ENCODE data around the gene MYOT. TPM values are rescaled to one million over a fixed set of nuclear protein-coding genes. Genes with fewer than 3 reads are reported as not detected.

MYOT gene
- total RNA-seq, 1 experiment from 2014 or later: not detected

- H3K4me3 ChIP-seq (ENCODE audit: low read depth, low read length, poor library complexity, severe bottlenecking): no peak overlapping the region
Measured at GRCh38 chr5:137856201-137856600, 11.5 kb upstream of the MYOT start.

GRCh38 chr5:137856916-137857862, 10.5 kb upstream of the MYOT start:
- H3K4me1 ChIP-seq (ENCODE audit: insufficient read depth, low read length, poor library complexity, severe bottlenecking): no peaks in the 10 kb centered on the region
- BruUV-seq (replicated peaks): no TSS peak
- DNase-seq (ENCODE audit: low spot score): no peak
- no peaks in the 10 kb centered on the region for H3K36me3 ChIP-seq (ENCODE audit: insufficient read depth, low read length, poor library complexity, severe bottlenecking)
- H3K9me3 ChIP-seq (ENCODE audit: low read depth, low read length, poor library complexity, severe bottlenecking): no peaks in the 10 kb centered on the region
- peaks cover 4% of the 10 kb centered on the region for H3K27me3 ChIP-seq (replicated peaks; ENCODE audit: insufficient read depth, low read depth, low read length, poor library complexity)
- ChIA-PET CTCF (no interaction called here), POLR2A (ENCODE audit: low non-redundant PET) (interaction anchor here (0.6 kb wide), 1 partner anchor 356 kb away, joined by 3 read pairs; no protein-coding TSS in a partner anchor)
- intact Hi-C loops (cut with micrococcal nuclease; ENCODE audit: unreplicated experiment): no loop called here
- H3K27ac ChIP-seq (ENCODE audit: low read depth, low read length, poor library complexity, severe bottlenecking): no peak overlapping the region
- no peak overlapping the region for H3K4me3 ChIP-seq (ENCODE audit: low read depth, low read length, poor library complexity, severe bottlenecking)
- TF ChIP-seq CTCF (conservative IDR thresholded peaks at IDR 0.05; ENCODE audit: low read depth, low read length): no peak
- no peak for TF ChIP-seq EZH2 (IDR thresholded peaks at IDR 0.05; ENCODE audit: borderline replicate concordance, low read depth, low read length, poor library complexity, severe bottlenecking)

More at GRCh38 chr5:137856201-137856600, 11.5 kb upstream of the MYOT start:
- BruUV-seq (replicated peaks): no TSS peak
- intact Hi-C loops (cut with micrococcal nuclease; ENCODE audit: unreplicated experiment): no loop called here
- Histone ChIP-seq H3K27ac (ENCODE audit: low read depth, low read length, poor library complexity, severe bottlenecking) (no peak overlapping the region), H3K27me3 (replicated peaks; ENCODE audit: insufficient read depth, low read depth, low read length, poor library complexity) (peaks cover 4% of the 10 kb centered on the region), H3K36me3 (ENCODE audit: insufficient read depth, low read length, poor library complexity, severe bottlenecking) (no peaks in the 10 kb centered on the region), H3K4me1 (ENCODE audit: insufficient read depth, low read length, poor library complexity, severe bottlenecking) (no peaks in the 10 kb centered on the region), H3K9me3 (ENCODE audit: low read depth, low read length, poor library complexity, severe bottlenecking) (no peaks in the 10 kb centered on the region)
- ChIA-PET CTCF (no interaction called here), POLR2A (ENCODE audit: low non-redundant PET) (no interaction called here)
- TF ChIP-seq EZH2 (IDR thresholded peaks at IDR 0.05; ENCODE audit: borderline replicate concordance, low read depth, low read length, poor library complexity, severe bottlenecking): no peak
- TF ChIP-seq CTCF (conservative IDR thresholded peaks at IDR 0.05; ENCODE audit: low read depth, low read length): no peak
- DNase-seq (ENCODE audit: low spot score): no peak

- Histone ChIP-seq H3K27ac (ENCODE audit: low read depth, low read length, poor library complexity, severe bottlenecking) (no peak overlapping the region), H3K9me3 (ENCODE audit: low read depth, low read length, poor library complexity, severe bottlenecking) (no peaks in the 10 kb centered on the region), H3K4me1 (ENCODE audit: insufficient read depth, low read length, poor library complexity, severe bottlenecking) (no peaks in the 10 kb centered on the region), H3K36me3 (ENCODE audit: insufficient read depth, low read length, poor library complexity, severe bottlenecking) (no peaks in the 10 kb centered on the region), H3K4me3 (ENCODE audit: low read depth, low read length, poor library complexity, severe bottlenecking) (no peak overlapping the region), H3K27me3 (replicated peaks; ENCODE audit: insufficient read depth, low read depth, low read length, poor library complexity) (peaks cover 4% of the 10 kb centered on the region)
- no peak for DNase-seq (ENCODE audit: low spot score)
- TF ChIP-seq EZH2 (IDR thresholded peaks at IDR 0.05; ENCODE audit: borderline replicate concordance, low read depth, low read length, poor library complexity, severe bottlenecking) (no peak), CTCF (conservative IDR thresholded peaks at IDR 0.05; ENCODE audit: low read depth, low read length) (no peak)
- no TSS peak for BruUV-seq (replicated peaks)
- POLR2A ChIA-PET (ENCODE audit: low non-redundant PET): no interaction called here
- intact Hi-C loops (cut with micrococcal nuclease; ENCODE audit: unreplicated experiment): no loop called here
- CTCF ChIA-PET: no interaction called here
Measured at GRCh38 chr5:137858223-137858916, 9.3 kb upstream of the MYOT start.
